Putamen (tissue), 1 donor: ENCODE data around the gene ANKS1A.
"Not testable (repeated sequence)": the region's sequence is repeated elsewhere in the genome, so short reads cannot be mapped to it uniquely, and the experiment has no call there.

Source experiments
- DNase-seq: peaks from one replicate; pipeline ENCODE4 v3.0.0-alpha.2; 2016; ENCODE audit warnings: low spot score

ANKS1A gene

GRCh38 chr6:34999153-34999552, 110.1 kb downstream of the ANKS1A start:
- not testable (repeated sequence) for DNase-seq

- not testable (repeated sequence) for DNase-seq
These were observed 110.9 kb downstream of the ANKS1A start for GRCh38 chr6:34999962-35000361.

- DNase-seq = not testable (repeated sequence)
These were observed 112.3 kb downstream of the ANKS1A start for GRCh38 chr6:35001349-35001748.

GRCh38 chr6:35003886-35004530, 115.0 kb downstream of the ANKS1A start:
- not testable (repeated sequence) for DNase-seq

GRCh38 chr6:35007016-35007415, 118.0 kb downstream of the ANKS1A start:
- DNase-seq = no peak

- DNase-seq = peak; percentile 91
These were observed 119.8 kb downstream of the ANKS1A start for GRCh38 chr6:35008858-35009257.

- DNase-seq = no peak
These were observed 122.3 kb downstream of the ANKS1A start for GRCh38 chr6:35011096-35012041.

GRCh38 chr6:35013701-35014100, 124.6 kb downstream of the ANKS1A start:
- no peak for DNase-seq

- DNase-seq = peak; percentile 93
These were observed 125.3 kb downstream of the ANKS1A start for GRCh38 chr6:35014341-35014740.

GRCh38 chr6:35014786-35015185, 125.7 kb downstream of the ANKS1A start:
- DNase-seq = no peak

GRCh38 chr6:35015476-35015875, 126.4 kb downstream of the ANKS1A start:
- no peak for DNase-seq

GRCh38 chr6:35015996-35016395, 126.9 kb downstream of the ANKS1A start:
- no peak for DNase-seq

- DNase-seq = no peak
These were observed 127.7 kb downstream of the ANKS1A start for GRCh38 chr6:35016502-35017321.

GRCh38 chr6:35017411-35018181, 128.5 kb downstream of the ANKS1A start:
- DNase-seq = no peak

- no peak for DNase-seq
These were observed 129.1 kb downstream of the ANKS1A start for GRCh38 chr6:35018182-35018519.

- DNase-seq = no peak
These were observed 129.7 kb downstream of the ANKS1A start for GRCh38 chr6:35018746-35019145.

- DNase-seq = no peak
These were observed 130.1 kb downstream of the ANKS1A start for GRCh38 chr6:35019171-35019570.

- no peak for DNase-seq
These were observed 130.8 kb downstream of the ANKS1A start for GRCh38 chr6:35019831-35020230.

- no peak for DNase-seq
These were observed 131.9 kb downstream of the ANKS1A start for GRCh38 chr6:35021004-35021403.

- DNase-seq = no peak
These were observed 134.3 kb downstream of the ANKS1A start for GRCh38 chr6:35023091-35024000.
